Left ventricle myocardium superior (tissue), 1 donor: Measurements from ENCODE around the gene OR10Z1. TPM values are rescaled to one million over a fixed set of nuclear protein-coding genes. Genes with fewer than 3 reads are reported as not detected.

Source experiments
- ATAC-seq: fragments of 200-7000 bp; cut with Tn5 transposase; one replicate; pipeline ENCODE4 v1.9.1; 2020; ENCODE audit warnings: mild to moderate bottlenecking, moderate library complexity
- DNase-seq: peaks from one replicate; pipeline ENCODE4 v3.0.0-alpha.2; 2020
- intact Hi-C: fragments of 100-400 bp; cut with micrococcal nuclease; formaldehyde crosslinking; loops from one replicate; pipeline ENCODE4 v1.11.0; 2022
- long read RNA-seq: library from polyadenylated mRNA; unstranded; transcript quantifications from one replicate; pipeline ENCODE4 v2.0.0, GENCODE V29; 2021
- total RNA-seq: library from RNA; stranded (reverse); fragmentation: NEBNext Ultra II Directional; extraction: Animal tissue kit (Norgen Biotek cat#: 25700); gene quantifications from one replicate; pipeline ENCODE4 v1.2.1, GENCODE V29; 2021
- donor health status: DM: no; HTN: yes; CAD: no; lungs with severe emphysema.

Gene OR10Z1, protein sequence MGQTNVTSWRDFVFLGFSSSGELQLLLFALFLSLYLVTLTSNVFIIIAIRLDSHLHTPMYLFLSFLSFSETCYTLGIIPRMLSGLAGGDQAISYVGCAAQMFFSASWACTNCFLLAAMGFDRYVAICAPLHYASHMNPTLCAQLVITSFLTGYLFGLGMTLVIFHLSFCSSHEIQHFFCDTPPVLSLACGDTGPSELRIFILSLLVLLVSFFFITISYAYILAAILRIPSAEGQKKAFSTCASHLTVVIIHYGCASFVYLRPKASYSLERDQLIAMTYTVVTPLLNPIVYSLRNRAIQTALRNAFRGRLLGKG
- not detected for total RNA-seq
- long read RNA-seq = 0 reads

DNA sequence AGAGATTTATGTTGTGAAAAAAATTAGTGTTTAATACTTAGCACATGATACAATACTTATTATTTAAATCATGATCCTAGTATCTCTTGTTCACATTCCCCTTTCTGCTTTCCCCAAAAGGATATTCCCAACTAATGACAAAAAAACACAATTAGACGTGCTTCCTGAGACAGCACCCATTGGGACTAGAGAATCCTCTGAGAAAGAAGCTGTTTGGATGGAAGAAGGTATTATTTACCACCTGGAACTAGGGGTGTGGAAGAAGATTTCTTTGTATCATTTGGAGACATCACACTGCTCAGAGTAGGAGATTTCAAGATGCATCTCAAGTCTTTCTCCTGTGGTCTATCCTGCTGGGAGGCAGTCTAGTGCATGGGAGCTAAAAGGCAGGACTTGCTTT lies at the start of gene OR10Z1:
Gene OR10Z1 (plus strand): TSS at position 301 of the 400 bp plus-strand sequence. CDS start 1,171 bp downstream, outside the sequence.
- intact Hi-C loops = no loop called here
- ATAC-seq (no peak), DNase-seq (no peak)

DNA sequence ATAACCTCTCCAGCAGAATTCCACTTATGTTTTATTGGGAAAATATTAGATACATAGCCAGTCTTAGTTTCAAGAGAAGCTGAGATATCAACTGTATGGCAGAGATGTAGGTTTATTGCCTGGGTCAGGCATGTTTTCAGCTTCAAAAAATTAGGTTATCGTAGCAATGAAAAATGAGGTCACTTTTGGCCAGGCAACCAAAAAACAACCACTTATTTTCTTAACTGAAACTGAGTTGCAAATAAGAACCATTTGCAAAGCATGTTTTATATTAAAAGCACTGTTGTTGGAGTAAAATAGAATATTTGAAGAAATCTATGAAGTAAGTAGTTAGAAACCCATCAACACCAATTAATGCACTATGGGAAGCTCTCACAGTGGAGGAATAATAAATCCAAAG lies 45.4 kb upstream of the OR10Z1 start:
- ATAC-seq (no peak), DNase-seq (no peak)
- intact Hi-C loops = no loop called here

DNA sequence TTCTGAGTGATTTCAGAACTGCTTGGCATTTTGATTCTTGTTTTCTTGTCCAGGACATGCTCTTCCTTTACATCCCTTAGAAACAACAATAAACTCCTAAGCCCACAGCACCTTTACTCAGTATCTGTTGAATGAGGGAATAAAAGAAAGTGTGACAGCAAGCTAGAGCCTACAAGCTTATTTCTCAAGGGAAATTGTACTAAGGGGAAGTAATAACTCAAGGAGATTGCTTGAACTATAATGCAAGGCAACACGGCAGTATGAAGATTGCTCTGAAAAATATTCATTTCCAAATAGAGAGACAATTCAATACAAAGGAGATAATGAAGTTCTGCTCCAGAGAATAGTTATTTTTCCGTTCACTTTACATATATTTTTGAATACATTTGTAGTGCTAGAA lies 41.2 kb upstream of the OR10Z1 start:
- no peak for ATAC-seq
- intact Hi-C loops = no loop called here
- no peak for DNase-seq

DNA sequence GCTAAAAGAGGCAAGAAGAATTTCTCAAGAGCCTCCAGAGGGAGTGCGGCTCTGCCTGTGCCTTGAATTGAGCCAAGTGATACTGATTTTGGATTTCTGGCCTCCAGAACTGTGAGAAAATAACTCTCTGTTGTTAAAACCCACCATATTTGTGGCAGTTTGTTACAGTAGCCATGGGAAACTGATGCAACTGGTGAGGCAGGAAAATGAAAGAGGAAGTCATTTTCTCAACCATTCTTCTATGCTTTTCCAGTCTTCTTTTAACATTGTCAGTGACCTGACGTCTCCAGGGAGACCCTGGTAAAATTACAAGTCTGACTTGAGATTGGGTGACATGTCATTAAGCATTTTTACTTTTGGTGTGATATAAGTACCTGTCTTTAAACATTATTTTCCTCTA lies 40.5 kb upstream of the OR10Z1 start:
- intact Hi-C loops = no loop called here
- ATAC-seq = no peak

DNA sequence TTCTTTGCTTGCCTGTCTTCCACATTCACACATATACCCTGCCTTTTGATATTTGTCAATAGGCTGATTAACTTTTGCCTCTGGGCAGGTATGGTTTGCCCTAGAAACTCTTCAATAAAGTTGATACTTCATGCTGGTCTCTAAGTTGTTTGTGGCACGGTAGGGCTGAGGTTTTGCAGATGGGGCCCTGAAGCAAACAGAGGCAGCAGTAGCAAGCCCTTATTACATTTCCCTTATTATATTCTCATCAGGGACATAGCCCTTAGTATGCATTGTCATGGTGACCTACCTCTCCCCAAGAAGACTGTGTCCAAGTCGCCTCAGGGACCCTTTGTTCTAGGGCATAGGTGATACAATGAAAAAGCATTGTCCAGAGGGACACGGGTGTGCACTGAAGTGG lies 34.6 kb upstream of the OR10Z1 start, which contains the start of gene OR6P1:
Gene OR6P1 (minus strand): TSS at position 101 of the 400 bp plus-strand sequence. CDS start 6,976 bp downstream, outside the sequence.
- no peak for ATAC-seq

More for the DNA sequence above, 40.5 kb upstream of the OR10Z1 start:
- DNase-seq = no peak

DNA sequence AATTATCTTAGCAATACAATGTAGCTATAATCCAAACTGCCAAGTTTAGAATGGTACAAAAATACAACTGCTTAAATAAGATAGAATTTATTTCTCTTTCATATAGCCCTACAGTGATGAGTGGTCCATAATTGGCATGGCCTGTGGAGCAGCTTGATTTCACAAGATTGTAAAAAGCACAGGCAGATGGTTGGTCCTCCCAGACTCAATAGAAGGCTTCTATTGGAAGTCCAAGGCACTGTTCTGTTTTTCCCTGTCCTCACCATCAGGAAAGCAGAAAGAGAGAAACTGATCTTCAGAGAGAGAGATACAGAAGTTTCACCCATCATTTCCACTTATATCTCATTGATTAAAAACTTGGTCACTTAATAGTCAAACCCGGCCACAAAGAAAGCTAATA lies 32.8 kb upstream of the OR10Z1 start:
- no peak for ATAC-seq

More for the DNA sequence above, 34.6 kb upstream of the OR10Z1 start, which contains the start of gene OR6P1:
- no peak for DNase-seq
- intact Hi-C loops = no loop called here

DNA sequence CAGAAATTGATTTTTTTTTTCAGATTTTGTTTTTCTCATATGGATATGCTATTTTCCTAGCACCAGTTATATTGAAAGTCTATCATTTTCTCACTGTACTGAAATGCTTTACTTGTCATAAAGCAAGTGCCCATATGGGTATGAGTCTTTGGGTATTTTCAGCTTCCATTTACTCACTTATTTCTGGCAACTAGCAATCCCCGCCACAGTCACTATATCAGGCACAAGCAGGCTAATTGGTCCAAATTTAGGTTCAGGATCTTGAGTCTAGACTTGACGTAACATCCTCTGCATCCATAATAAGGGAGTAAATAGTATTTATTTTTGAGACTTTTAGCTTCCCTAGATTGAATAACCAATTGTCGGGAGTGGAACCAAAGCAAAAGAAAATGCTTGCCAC lies 27.5 kb upstream of the OR10Z1 start:
- DNase-seq = no peak

More for the DNA sequence above, 32.8 kb upstream of the OR10Z1 start:
- intact Hi-C loops = no loop called here
- DNase-seq = no peak

DNA sequence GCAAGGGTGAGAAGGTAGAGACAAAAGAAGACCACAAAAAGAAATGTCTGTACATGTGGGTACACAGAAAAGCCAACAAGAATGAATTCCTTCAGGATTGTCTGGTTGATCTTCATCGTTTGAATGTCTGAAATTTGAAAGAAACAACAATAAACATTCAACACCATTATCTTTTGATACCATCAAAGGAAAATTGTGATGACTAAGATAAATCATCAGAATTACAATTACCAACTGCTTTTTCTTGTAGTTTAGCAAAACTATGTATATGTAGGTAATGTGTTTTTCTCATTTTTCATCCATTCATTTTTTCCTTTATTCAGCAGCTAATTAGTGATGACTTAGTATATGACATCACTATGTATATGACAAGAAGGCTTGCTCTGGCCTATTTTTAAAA lies 25.3 kb upstream of the OR10Z1 start, which contains the start of gene OR10X1:
Gene OR10X1 (minus strand): TSS at position 167 of the 400 bp plus-strand sequence. CDS start 0 bp downstream, at position 167.
- DNase-seq = no peak
- no peak for ATAC-seq
- intact Hi-C loops = no loop called here

More for the DNA sequence above, 27.5 kb upstream of the OR10Z1 start:
- intact Hi-C loops = no loop called here
- no peak for ATAC-seq

DNA sequence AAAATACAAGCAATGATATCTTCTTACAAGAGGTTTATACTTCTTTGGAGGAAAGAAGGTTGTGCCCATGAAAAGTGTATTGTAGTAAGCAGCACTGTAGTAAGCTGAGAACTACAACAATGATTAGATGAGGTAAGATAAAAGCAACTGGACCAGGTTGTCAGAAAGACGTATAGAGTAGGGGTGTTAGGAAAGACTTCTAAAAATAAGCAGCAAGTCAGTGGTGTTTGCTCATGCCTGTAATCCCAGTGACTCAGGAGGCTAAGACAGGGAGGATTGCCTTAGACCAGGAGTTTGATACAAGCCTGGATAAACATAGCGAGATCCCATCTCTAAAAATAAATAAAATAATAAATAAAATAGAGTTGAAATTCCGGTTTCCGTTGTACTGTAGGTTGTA lies 21.1 kb upstream of the OR10Z1 start:
- intact Hi-C loops = no loop called here
- ATAC-seq (no peak), DNase-seq (no peak)

DNA sequence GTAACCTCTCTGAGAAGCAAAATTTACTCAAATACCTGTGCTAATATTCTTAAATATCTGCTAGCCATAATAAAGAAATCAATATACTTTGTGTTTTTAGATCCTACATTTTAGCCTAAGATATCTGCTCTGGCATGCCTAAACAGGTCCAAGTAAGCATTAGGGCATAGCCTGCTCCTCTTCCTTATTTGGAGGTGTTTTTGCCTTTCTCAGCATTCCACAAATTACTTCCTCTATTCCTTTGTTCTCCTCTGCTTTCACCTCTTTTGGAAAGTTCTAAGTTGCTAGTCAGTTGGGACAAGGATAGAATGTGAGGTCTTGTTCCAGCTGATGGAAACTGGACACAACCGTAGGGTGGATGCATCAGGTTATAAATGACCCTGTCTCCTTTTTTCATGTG lies 18.1 kb upstream of the OR10Z1 start:
- DNase-seq (no peak), ATAC-seq (no peak)
- intact Hi-C loops = no loop called here

DNA sequence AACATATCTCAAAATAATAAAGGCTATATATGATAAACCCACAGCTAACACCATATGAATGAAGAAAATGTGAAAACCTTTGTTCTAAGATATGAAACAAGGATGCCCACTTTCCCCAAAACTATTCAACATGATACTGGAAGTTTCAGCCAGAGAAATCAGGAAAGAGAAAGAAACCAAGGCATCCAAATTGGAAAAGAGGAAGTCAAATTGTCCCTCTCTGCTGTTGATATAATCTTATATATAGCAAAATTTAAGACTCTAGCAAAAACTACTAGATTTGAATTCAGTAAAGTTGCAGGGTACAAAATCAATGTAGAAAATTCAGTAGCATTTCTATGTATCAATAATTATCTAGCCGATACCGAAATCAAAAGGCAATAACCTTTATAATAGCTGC lies 4.3 kb upstream of the OR10Z1 start:
- ATAC-seq = no peak
- no peak for DNase-seq
- intact Hi-C loops = no loop called here

DNA sequence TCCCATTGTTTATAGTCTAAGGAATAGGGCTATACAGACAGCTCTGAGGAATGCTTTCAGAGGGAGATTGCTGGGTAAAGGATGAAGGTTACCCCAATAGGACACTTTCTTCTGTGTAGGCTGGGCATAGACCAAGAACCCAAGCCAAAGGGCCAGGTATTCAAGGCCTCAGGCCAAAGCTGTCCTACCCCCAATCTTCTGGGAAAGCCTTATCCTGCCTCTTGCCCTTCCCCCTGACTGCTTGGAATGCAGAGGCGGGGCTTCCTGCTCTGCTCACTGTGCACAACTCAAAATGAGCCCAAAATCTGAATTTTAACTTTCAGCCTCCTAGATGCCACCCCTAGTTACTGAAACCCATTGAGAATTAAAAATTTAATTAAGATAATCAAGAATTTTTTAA lies 2.2 kb downstream of the OR10Z1 start:
- intact Hi-C loops = no loop called here
- no peak for DNase-seq
- no peak for ATAC-seq

DNA sequence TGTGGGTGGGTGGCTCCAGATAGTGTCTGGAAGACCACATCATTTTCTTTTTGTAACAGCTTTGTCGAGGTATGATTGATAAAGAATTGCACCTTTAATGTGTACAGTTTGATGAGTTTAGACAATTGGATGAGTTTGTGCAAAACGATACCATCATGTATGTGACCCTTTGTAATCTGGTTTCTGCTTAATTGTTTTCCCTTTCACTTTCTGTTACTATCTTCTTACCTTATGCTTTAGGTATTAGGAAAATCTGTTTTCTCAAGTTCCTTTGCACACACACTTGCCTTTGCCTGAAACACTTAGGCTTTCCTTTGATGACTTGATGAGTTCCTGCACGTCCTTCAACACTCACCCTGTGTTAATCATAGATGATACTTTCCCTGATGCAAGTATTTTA lies 6.8 kb downstream of the OR10Z1 start:
- DNase-seq (no peak), ATAC-seq (no peak)
- intact Hi-C loops = no loop called here

DNA sequence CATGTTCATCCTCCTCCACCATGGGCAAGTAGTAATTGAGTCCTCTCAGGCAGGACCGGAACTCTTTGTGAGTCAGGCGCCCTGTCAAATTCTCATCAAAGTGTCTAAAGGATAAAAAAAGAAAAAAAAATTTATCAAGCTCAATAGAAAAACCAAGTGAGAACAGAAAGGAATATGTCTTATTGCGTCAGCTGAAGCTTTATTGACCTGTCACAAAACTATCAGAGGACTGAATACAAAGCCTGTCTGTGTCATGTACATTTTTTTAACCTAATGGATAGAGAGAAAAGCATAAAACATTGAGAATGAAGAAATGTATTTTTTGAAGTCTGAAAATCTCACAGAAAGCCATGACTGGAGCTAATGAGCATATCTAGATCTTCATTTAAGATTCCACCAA lies 8.7 kb downstream of the OR10Z1 start:
- DNase-seq (no peak), ATAC-seq (no peak)
- intact Hi-C loops = no loop called here

DNA sequence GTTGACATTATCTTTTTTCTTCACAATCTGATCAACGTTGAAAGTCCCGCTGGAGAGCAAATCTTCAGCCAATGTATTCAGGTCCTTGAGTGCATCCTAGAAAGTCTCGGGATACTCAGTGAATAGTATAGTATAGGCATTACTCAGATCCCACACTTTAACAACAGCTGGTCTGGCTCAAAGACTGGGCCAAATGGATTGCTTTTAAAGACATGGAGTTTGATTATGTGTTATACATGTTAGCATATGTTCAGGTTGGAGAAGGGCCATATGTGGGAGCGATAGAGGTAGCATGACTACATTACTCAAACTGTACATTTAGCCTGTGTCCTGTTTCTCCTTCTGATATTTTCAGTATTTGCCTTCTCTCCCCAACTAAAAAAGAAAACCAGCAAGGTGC lies 33.1 kb downstream of the OR10Z1 start:
- no peak for DNase-seq
- no peak for ATAC-seq
- intact Hi-C loops = no loop called here

DNA sequence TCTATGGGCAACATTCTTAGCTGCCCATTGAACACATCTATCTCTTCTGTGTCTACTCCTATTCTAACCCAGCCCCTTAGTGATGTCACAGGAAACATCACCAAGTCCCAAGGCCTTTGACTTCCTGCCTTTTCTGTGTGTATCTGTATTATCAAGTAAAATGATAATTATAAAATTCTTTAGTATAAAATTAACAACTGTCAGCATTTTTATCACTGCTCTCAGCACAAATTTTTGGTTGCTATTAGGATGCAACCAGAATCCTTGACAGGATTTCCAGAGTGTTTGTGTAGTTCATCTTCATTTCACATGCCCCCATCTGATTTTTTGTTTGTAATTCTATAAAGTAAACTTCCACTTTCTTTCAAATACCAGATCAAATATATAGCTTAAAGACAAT lies 33.8 kb downstream of the OR10Z1 start:
- intact Hi-C loops = no loop called here
- ATAC-seq (no peak), DNase-seq (no peak)

DNA sequence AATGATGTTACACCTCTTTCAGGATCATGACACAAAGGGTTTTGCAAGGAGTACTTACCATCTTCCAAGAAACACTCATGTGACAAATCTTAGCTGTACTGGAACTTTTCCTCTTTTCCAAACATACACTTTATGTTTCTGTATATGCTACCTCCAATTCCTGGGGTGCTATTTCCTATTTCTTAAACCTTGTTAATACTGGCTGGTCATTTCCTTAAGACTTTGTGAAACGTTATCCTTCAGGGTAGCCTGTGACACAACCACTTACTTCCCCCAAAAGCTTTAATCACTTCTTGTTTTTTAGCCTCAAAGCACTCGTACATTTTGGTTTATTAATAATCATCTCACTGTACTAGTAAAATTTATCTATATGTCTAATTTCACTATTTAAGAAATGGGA lies 39.4 kb downstream of the OR10Z1 start:
- DNase-seq = no peak
- no peak for ATAC-seq
- intact Hi-C loops = no loop called here

DNA sequence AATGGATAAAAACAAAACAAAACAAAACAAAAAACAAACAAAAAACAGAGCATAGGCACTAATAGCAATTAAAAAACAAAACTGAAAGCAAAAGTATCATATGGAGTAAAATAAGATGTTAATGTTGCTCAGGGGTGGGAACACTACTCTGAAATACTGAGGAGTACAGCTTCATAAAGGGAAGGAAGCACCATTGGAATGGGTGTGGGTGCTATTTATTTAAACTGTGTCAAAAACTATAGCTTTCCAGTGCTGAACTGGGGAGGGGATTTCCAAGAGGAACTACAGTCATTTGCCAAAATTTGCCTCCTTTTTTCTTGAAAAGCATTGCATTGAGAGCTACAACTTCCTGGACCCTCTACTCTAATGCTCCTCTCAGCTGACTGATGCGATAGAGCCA lies 41.4 kb downstream of the OR10Z1 start:
- no peak for ATAC-seq
- intact Hi-C loops = no loop called here
- no peak for DNase-seq

DNA sequence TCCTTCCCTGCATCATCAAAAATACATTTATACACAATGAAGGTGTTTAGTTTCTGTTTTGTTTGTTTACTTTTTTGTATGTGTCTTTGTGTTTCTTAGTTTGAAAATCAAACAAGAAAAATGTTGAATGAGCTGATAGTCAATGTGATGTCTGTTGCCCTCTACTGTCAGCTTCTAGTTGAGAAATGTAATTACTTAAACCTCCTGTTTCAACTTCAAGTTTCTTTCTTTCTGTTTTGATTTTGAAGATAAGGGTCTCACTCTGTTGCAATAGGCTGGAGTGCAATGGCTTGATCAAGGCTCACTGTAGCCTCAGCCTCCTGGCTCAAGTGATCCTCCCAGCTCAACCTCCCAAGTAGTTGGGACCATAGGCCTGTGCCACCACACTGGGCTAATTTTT lies 44.0 kb downstream of the OR10Z1 start:
- intact Hi-C loops = no loop called here
- no peak for ATAC-seq
- no peak for DNase-seq

DNA sequence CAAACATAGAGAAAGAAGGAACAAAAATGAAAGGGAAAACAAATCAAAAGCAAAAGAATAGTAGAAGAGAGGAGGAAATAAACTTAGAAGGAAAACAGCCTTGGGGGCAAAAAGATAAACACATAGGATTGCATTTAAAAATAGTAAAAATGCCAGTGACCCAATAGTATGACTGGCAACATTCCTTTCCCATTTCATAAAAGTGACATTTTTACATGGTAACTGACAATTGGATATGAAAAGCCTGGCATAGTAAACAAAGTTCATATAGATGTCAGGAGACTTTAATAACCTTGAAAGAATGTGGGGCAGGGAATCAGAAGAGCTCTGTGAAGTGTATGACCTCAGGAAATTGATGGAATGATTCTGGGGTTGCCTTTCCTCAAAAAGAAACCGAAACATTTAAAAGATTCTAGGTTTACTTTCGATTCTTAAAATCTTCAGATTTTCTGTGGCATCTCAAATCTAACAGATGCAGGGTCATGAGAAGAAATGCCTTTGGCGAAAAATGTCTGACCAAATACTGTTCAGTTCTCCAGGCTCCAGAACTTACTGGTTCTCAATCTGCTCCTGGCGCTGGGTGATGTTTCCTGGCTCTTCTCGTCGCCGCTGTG lies 47.8 kb downstream of the OR10Z1 start:
- ATAC-seq (no peak), DNase-seq (no peak)
- intact Hi-C loops = no loop called here

DNA sequence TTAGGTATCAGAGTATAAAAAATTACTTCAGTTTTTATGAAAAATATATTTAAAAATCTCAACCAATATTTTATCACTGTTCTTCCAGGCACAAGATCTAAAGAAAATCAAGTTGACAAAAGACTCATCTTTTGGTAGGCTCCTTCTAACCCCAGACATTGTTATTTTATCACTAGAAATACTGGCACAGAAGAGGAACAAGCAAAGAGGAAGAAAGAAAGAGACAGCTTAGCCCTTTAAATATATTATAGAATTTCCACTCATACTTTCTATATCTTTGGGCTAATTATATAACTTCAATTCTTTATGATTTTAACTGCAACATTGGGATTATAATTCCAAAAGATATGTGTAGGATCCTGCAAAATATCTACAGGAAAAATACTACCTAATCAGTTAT lies 49.0 kb downstream of the OR10Z1 start:
- intact Hi-C loops = no loop called here
- DNase-seq (no peak), ATAC-seq (no peak)
